ENCODE measurements around the gene SF1. TPM values are rescaled to one million over a fixed set of nuclear protein-coding genes. Genes with fewer than 3 reads are reported as not detected.

SF1 gene
- total RNA-seq, 1 experiment from 2014 or later, result 360 TPM

DNA sequence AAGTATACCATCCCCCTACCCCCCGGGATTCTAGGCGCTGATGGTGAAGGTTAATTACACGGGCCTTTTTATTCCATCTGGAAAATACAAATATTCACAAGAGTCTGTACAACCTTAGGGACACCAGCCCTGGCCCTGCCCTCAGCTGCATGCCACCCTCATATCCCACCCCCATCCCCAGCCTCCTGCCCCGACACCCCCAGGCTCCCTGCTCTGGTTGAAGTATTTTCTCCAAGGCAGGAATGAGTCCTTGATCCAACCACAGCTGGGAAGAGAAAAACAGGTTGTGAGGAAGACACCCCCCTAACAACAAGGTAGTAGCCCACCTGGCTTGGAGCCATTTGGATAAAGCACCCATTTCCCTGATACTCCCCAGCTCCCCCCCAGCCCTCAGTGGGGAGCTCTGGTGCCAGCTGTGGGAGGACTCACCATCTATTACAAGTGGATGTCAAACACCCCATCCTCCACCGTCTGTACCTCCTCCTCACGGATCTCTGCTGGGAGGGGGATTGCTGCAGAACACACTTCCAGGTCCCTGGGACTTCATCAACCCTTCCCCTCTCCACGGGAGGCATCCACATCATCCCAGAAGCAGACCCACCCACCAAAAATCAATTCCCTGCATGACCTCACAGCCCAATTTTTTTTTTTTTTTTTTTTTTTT lies 51.3 kb downstream of the SF1 start:
- POLR2A ChIA-PET, result no interaction called here
- TF ChIP-seq POLR2AphosphoS5 (IDR thresholded peaks at IDR 0.05; ENCODE audit: low read depth, low read length) (no peak), REST (IDR thresholded peaks at IDR 0.05; ENCODE audit: insufficient read depth in 1 of 2, low read depth in 2 of 2, low read length in 1 of 2) (no peak), SIN3A (IDR thresholded peaks at IDR 0.05; ENCODE audit: borderline replicate concordance, insufficient read depth, low read depth, low read length) (no peak)
- CTCF ChIA-PET, result no interaction called here
- BruUV-seq (replicated peaks), result no TSS peak
- no peaks in the 10 kb centered on the region for H3K27me3 ChIP-seq (ENCODE audit: control insufficient read depth, insufficient read depth, low read length)
- no peaks in the 10 kb centered on the region for H3K36me3 ChIP-seq (ENCODE audit: control insufficient read depth, insufficient read depth, low read length)
- in situ Hi-C loops (cut with HindIII; ENCODE audit: low pct_unique_long_range_greater_than_20kb, low sequenced_read_pairs) (no loop called here), intact Hi-C loops (cut with micrococcal nuclease; ENCODE audit: unreplicated experiment) (no loop called here)
- ATAC-seq (no peak), DNase-seq (ENCODE audit: low read depth, low spot score) (no peak)
- H3K4me3 ChIP-seq (ENCODE audit: low read depth in 2 of 2, low read length in 2 of 2), result no peak overlapping the region
- H3K4me1 ChIP-seq (ENCODE audit: control insufficient read depth, insufficient read depth, low read length), result peaks cover 8% of the 10 kb centered on the region
- no peak overlapping the region for H3K27ac ChIP-seq (ENCODE audit: low read length)
- no peaks in the 10 kb centered on the region for H3K9me3 ChIP-seq (ENCODE audit: control insufficient read depth, insufficient read depth, low read depth, low read length)

DNA sequence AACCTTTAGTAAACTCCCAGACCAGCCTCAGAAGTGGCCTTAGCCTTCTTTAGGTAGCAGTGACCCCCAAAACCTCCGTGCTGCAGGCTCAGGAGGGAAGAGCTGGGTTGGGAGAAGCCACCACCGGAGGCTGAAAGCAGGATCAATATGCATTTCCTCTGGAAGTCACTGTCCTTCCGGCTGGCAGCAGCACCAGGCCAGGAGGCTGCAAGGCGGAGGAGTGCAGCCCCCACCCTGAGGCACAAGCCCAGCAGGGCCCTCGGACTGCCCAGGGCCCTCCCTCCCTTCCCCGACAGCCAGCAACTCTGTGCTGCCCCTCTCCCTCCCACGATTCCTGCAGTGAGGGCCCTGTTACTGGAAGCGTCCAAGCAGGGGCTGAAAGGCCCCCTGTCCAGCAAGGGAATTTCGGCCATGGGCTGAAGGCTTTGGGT lies 52.1 kb downstream of the SF1 start:
- H3K4me1 ChIP-seq (ENCODE audit: control insufficient read depth, insufficient read depth, low read length), result peaks cover 8% of the 10 kb centered on the region
- DNase-seq (ENCODE audit: low read depth, low spot score) (no peak), ATAC-seq (no peak)
- H3K36me3 ChIP-seq (ENCODE audit: control insufficient read depth, insufficient read depth, low read length), result no peaks in the 10 kb centered on the region
- no peaks in the 10 kb centered on the region for H3K27me3 ChIP-seq (ENCODE audit: control insufficient read depth, insufficient read depth, low read length)
- intact Hi-C loops (cut with micrococcal nuclease; ENCODE audit: unreplicated experiment), result no loop called here
- in situ Hi-C loops (cut with HindIII; ENCODE audit: low pct_unique_long_range_greater_than_20kb, low sequenced_read_pairs), result no loop called here
- TF ChIP-seq CTCF (IDR thresholded peaks at IDR 0.05), result no peak
- no peak for TF ChIP-seq TCF7L2 (IDR thresholded peaks at IDR 0.05; ENCODE audit: low read depth, low read length)
- TF ChIP-seq POLR2AphosphoS5 (IDR thresholded peaks at IDR 0.05; ENCODE audit: low read depth, low read length), result no peak
- TF ChIP-seq SIN3A (IDR thresholded peaks at IDR 0.05; ENCODE audit: borderline replicate concordance, insufficient read depth, low read depth, low read length), result no peak
- no peak for TF ChIP-seq REST (IDR thresholded peaks at IDR 0.05; ENCODE audit: insufficient read depth in 1 of 2, low read depth in 2 of 2, low read length in 1 of 2)
- CTCF ChIA-PET, result interaction anchor here (1.0 kb wide), 1 partner anchor 38 kb away, joined by 4 read pairs; no protein-coding TSS in a partner anchor
- no peaks in the 10 kb centered on the region for H3K9me3 ChIP-seq (ENCODE audit: control insufficient read depth, insufficient read depth, low read depth, low read length)
- no TSS peak for BruUV-seq (replicated peaks)
- no peak overlapping the region for H3K27ac ChIP-seq (ENCODE audit: low read length)
- POLR2A ChIA-PET, result no interaction called here
- no peak overlapping the region for H3K4me3 ChIP-seq (ENCODE audit: low read depth in 2 of 2, low read length in 2 of 2)
